Choroid plexus epithelial cell (primary cell): ENCODE measurements around the gene ADAMTS17.

Source experiments
- DNase-seq: peaks from one replicate; pipeline ENCODE4 v3.0.0-alpha.2; 2010; ENCODE audit warnings: low read depth
- H3K4me3 ChIP-seq: 2 replicates; pipeline ENCODE4 v1.5.1; 2011; ENCODE audit warnings: low read depth, mild to moderate bottlenecking, control low read depth, low read length, moderate library complexity
- CTCF ChIP-seq: conservative IDR thresholded peaks from 2 replicates; pipeline ENCODE4 v1.5.1; 2011; ENCODE audit warnings: low read depth, mild to moderate bottlenecking, control low read depth, inconsistent platforms, low read length, moderate library complexity

The ADAMTS17 gene

GRCh38 chr15:99955532-99955931 lies 386.2 kb downstream of the ADAMTS17 start:
- no peak for TF ChIP-seq CTCF
- H3K4me3 ChIP-seq: no peak overlapping the region
- no peak for DNase-seq

- H3K4me3 ChIP-seq: no peak overlapping the region
- no peak for TF ChIP-seq CTCF
- DNase-seq: no peak
These were observed 386.6 kb downstream of the ADAMTS17 start for GRCh38 chr15:99955181-99955525.

- DNase-seq: peak; percentile 46
- TF ChIP-seq CTCF: no peak
- no peak overlapping the region for H3K4me3 ChIP-seq
These were observed 387.2 kb downstream of the ADAMTS17 start for GRCh38 chr15:99954361-99955180.

GRCh38 chr15:99953886-99954285 lies 387.9 kb downstream of the ADAMTS17 start:
- H3K4me3 ChIP-seq: no peak overlapping the region
- TF ChIP-seq CTCF: no peak
- DNase-seq: no peak

GRCh38 chr15:99951511-99951910 lies 390.3 kb downstream of the ADAMTS17 start:
- no peak overlapping the region for H3K4me3 ChIP-seq
- TF ChIP-seq CTCF: no peak

GRCh38 chr15:99944131-99944530 lies 397.6 kb downstream of the ADAMTS17 start:
- H3K4me3 ChIP-seq: no peak overlapping the region
- no peak for DNase-seq
- TF ChIP-seq CTCF: no peak

More at GRCh38 chr15:99951511-99951910, 390.3 kb downstream of the ADAMTS17 start:
- DNase-seq: no peak

- H3K4me3 ChIP-seq: no peak overlapping the region
- TF ChIP-seq CTCF: no peak
- DNase-seq: no peak
These were observed 398.3 kb downstream of the ADAMTS17 start for GRCh38 chr15:99943466-99943865.
